HG02852 (cell line): ENCODE results near the gene CCNG2.

Source experiments
- ATAC-seq: cut with Tn5 transposase; IDR thresholded peaks from one replicate; pipeline ENCODE4 v1.9.1; 2021; ENCODE audit warnings: mild to moderate bottlenecking, moderate library complexity; ENCODE audit not compliant: unreplicated experiment

The CCNG2 gene

DNA sequence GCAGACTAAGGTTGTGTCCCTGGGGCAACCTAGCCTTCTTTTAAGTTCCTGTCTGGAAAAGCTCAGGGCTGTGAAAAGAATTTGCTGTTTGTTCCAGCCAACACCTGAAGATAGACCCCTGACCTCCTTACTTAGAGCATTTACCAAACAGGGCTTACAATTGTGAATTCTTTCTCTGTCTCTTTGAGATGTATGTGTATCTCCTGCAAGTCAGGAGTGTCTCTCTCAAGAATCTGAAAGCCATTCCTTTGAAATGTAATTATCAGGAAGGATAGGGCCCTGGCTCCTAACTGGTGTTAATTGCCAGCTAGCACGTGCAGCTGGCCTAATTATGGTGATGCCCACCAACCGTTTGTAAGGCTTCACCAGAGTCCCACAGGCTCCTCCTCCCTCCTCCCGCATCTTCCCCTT, 18.2 kb downstream of the CCNG2 start:
- no peak for ATAC-seq

GRCh38 chr4:77176640-77177039, 19.6 kb downstream of the CCNG2 start:
- ATAC-seq: no peak

GRCh38 chr4:77177199-77177598, 20.2 kb downstream of the CCNG2 start:
- no peak for ATAC-seq

GRCh38 chr4:77178560-77178959, 21.6 kb downstream of the CCNG2 start:
- no peak for ATAC-seq

DNA sequence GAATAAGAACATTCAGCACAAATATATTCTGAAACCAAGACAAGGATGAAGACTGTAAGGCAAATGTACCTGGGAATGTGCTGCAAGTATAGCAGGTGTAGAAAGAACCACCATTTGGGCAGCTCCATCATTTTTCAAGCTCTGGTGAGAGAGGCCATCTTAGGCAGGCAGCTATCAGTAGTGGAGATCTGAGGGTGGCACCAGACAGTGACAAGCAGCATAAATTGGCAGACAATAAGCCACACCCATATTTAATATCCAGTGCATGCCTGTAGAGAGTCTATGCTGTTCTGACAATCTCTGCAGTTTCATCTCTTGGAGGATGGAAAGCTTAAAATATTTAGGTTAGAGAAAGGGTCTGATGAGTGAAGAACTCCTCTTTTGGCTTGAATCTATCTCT, 22.5 kb downstream of the CCNG2 start:
- ATAC-seq: no peak

DNA sequence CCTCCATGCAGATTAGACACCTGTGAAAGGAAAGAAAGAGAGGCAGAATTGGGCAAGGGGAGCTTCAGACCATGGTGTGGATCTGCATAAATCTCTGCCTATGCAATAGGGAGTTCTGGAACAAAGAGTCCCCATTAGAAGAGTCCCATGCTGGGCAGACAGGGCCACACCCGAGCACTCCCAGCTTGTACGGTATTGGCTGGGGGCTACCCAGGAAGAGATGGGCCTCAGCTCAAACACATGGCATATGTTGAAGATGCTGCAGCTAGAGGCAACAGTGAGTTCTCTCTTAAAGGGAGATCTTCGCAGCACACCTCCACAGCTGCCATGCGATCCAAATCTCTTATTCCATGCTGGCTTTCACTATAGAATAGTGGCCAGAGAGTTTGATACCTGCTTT, 24.7 kb downstream of the CCNG2 start:
- ATAC-seq: no peak

- ATAC-seq: no peak
These were observed 26.9 kb downstream of the CCNG2 start for GRCh38 chr4:77183777-77184420.

GRCh38 chr4:77184974-77185373, 28.0 kb downstream of the CCNG2 start:
- ATAC-seq: no peak

DNA sequence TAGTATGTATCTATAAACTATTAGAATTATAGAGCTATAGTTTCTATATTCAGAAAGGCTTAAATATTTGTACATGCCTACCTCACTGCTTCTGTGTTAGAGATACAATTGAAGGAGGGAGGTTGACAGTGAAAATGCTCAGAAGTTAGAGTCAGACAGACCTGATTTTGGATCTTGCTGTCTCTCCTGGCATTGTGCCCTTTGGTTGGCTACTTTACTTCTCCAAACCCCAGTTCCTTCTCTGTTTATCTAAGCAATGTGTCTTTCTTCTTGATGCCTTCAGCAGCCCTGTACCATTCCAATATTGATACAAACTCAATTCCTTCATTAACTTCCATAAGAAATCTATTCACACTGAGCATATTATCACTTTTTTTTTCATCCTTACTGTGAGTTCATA, 28.7 kb downstream of the CCNG2 start:
- no peak for ATAC-seq

- no peak for ATAC-seq
These were observed 30.3 kb downstream of the CCNG2 start for GRCh38 chr4:77187322-77187721.

GRCh38 chr4:77188498-77189220, 31.7 kb downstream of the CCNG2 start:
- ATAC-seq: no peak

DNA sequence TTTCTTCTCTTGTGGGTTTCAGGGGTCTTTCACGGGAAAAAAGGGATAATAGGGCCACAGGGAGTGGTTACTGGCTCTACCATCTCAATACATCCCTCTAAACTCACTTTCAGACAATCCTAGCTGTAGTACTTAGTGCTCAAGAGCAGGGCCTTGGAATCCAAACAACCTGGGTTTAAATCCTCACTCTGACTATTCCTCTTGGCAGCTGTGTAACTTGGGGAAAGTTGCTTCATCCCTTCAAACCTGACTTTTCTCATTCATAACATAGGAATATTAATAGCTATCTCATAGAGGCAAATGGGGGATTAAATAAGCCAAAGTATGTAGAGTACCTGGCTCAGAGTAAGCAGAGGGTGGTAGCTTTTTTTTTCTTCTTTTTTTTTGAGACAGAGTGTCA, 32.4 kb downstream of the CCNG2 start:
- no peak for ATAC-seq

DNA sequence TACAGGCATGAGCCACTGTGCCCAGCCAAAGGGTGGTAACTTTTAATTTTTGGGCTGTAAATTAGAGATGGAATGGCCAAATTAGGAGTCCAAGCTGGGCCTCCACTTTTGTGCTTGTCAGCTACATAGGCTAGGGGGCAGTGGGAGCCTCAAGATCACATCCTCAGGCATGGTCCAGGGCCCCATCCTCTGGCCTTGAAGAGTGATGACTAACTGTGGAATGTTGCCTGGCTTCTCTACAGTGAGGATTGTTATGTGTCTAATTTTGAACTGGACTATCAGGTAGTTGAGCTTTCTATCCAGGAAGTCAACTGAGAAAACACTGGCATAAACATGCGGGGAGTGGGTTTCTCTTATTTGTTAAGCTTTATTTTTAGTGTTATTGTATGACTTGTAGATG, 33.0 kb downstream of the CCNG2 start:
- ATAC-seq: no peak

- ATAC-seq: no peak
These were observed 36.0 kb downstream of the CCNG2 start for GRCh38 chr4:77193046-77193445.

- peak; percentile 92 for ATAC-seq
These were observed 36.6 kb downstream of the CCNG2 start for GRCh38 chr4:77193511-77194102.

DNA sequence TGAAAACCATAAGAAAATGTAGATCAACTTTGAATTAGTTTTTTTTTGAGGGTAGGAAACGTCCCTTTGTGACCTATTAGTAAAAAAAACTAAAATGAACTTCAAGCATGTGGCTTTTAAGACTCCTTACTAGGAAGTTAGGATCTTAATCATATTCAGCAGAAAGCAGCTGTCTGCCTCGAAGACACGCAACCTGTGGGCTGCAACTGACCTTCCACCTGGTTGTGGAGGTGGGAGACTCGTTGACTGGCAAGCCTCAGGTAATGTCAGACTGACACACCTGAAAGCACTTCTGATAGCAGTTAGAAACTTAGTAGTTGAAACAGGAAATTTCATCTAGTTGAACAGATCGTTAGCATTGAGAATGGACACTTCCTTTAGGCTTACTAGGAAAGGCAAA, 37.4 kb downstream of the CCNG2 start:
- no peak for ATAC-seq

GRCh38 chr4:77194989-77195388, 38.0 kb downstream of the CCNG2 start:
- no peak for ATAC-seq

DNA sequence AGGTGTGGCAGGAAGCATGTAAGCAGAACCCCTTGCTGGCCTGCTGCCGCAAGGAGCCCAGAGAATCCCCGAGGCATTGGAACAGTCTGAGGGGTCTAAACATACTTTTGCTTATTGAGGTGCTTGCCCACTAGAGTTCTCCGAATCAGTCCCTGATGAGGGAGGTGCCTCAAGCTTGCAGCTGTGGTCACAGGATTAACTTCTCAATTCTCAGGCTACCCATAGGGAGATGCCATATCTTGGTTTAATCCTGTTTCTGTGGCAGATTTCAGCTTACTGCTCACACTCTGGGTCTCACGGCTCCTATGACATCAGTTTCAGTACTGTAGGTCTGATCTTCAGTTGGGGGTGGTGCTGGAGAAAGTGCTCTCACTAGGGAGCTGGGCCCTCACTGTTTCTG, 39.9 kb downstream of the CCNG2 start:
- peak; percentile 25 for ATAC-seq

- ATAC-seq: no peak
These were observed 40.4 kb downstream of the CCNG2 start for GRCh38 chr4:77197361-77197760.

DNA sequence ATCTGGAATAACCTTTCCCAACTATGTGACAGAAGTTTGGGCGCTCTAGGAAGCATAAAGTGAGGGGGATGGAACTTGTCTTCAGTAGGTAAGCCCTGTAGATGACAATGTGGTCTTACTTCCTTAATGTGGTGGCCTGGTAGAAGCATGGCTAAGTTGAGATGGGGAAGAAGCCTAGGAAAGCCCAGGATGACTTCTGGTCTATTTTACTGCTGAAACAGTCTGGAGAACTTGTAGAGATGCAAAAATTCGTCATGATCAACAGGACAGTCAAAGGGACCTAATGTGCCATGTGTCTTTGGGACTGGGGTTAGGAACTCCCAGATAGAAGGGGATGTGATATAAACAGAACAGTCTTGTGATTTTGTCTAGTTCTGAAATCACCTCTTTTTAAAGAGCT, 40.8 kb downstream of the CCNG2 start:
- no peak for ATAC-seq

- ATAC-seq: no peak
These were observed 42.3 kb downstream of the CCNG2 start for GRCh38 chr4:77199276-77199675.

DNA sequence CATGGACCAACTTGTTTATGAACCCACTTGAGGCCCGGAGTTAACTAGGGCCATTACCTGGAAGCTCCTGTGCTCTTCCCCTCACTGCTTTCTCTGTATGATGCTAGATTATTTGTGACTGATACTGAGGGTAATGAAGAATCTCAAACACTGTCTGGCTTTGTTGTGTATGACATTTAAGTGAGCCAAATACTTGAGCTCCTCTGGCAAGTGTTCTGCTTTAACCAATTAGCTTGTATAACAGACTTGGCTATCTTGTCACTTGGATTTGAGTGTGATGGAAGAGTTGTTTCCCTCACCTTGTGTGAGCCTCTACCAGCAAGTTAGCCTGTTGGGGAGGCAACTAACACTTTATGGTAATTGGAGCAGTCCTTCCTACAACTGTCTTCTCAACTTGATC, 42.7 kb downstream of the CCNG2 start:
- no peak for ATAC-seq
